ENCODE data around the gene ABCC2.

ABCC2 gene

GRCh38 chr10:99787782-99788445, 5.5 kb downstream of the ABCC2 start:
- no peak for TF ChIP-seq CTCF (IDR thresholded peaks at IDR 0.05)

GRCh38 chr10:99788598-99789256, 6.3 kb downstream of the ABCC2 start:
- no peak for TF ChIP-seq CTCF (IDR thresholded peaks at IDR 0.05)

- TF ChIP-seq CTCF (IDR thresholded peaks at IDR 0.05) = no peak
Observed at GRCh38 chr10:99791831-99792230, 9.4 kb downstream of the ABCC2 start.

GRCh38 chr10:99793819-99794218, 11.4 kb downstream of the ABCC2 start:
- TF ChIP-seq CTCF (IDR thresholded peaks at IDR 0.05) = no peak

- TF ChIP-seq CTCF (IDR thresholded peaks at IDR 0.05) = no peak
Observed at GRCh38 chr10:99796928-99797327, 14.5 kb downstream of the ABCC2 start.

- no peak for TF ChIP-seq CTCF (IDR thresholded peaks at IDR 0.05)
Observed at GRCh38 chr10:99798031-99798430, 15.6 kb downstream of the ABCC2 start.

- TF ChIP-seq CTCF (IDR thresholded peaks at IDR 0.05) = no peak
Observed at GRCh38 chr10:99798920-99799319, 16.5 kb downstream of the ABCC2 start.
